WTC11 (cell line): ENCODE data around the gene SYT13. TPM values are rescaled to one million over a fixed set of nuclear protein-coding genes. Genes with fewer than 3 reads are reported as not detected.

Experiments used
- ATAC-seq: fragments of 200-7000 bp; cut with Tn5 transposase; 2 replicates; pipeline ENCODE4 v1.10.0; 2021; ENCODE audit warnings: mild to moderate bottlenecking, moderate library complexity
- CTCF ChIA-PET: fragments of 300-600 bp; sonication (Branson Sonifier 250); formaldehyde crosslinking; loops from one replicate; lab custom pipeline; 2021; ENCODE audit warnings: antibody characterized with exemption; lab: Charles Lee
- POLR2A ChIA-PET: fragments of 350-600 bp; sonication (Branson Sonifier 250); formaldehyde crosslinking; loops from one replicate; lab custom pipeline; 2021; ENCODE audit warnings: antibody characterized with exemption; lab: Charles Lee
- DNase-seq: peaks from one replicate; pipeline ENCODE4 v3.0.0; 2021; ENCODE audit warnings: low spot score
- H3K27ac Mint-ChIP-seq: 2 replicates; pipeline ENCODE4 v1.8.0; 2021; ENCODE audit warnings: mixed read lengths
- H3K27me3 Mint-ChIP-seq: 2 replicates; pipeline ENCODE4 v1.8.0; 2021; ENCODE audit warnings: low read depth, mild to moderate bottlenecking, moderate library complexity, mixed read lengths
- H3K36me3 Mint-ChIP-seq: 2 replicates; pipeline ENCODE4 v1.8.0; 2021; ENCODE audit warnings: mixed read lengths
- H3K4me1 Mint-ChIP-seq: 2 replicates; pipeline ENCODE4 v1.8.0; 2022; ENCODE audit warnings: mixed read lengths
- H3K4me3 Mint-ChIP-seq: 2 replicates; pipeline ENCODE4 v1.8.0; 2021; ENCODE audit warnings: mild to moderate bottlenecking, moderate library complexity, mixed read lengths
- H3K9me3 Mint-ChIP-seq: 2 replicates; pipeline ENCODE4 v1.8.0; 2021; ENCODE audit warnings: mixed read lengths
- ATF1 ChIP-seq: sonication (generic); formaldehyde crosslinking; IDR thresholded peaks from 2 replicates; pipeline ENCODE4 v1.8.1; 2023; ENCODE audit warnings: mild to moderate bottlenecking, moderate library complexity, missing genetic modification reagents
- ATF2 ChIP-seq: sonication (generic); formaldehyde crosslinking; IDR thresholded peaks from 2 replicates; pipeline ENCODE4 v1.8.1; 2022; ENCODE audit warnings: low read depth, missing genetic modification reagents, borderline replicate concordance
- E2F1 ChIP-seq: sonication (generic); formaldehyde crosslinking; IDR thresholded peaks from 2 replicates; pipeline ENCODE4 v1.8.0; 2022; ENCODE audit warnings: mild to moderate bottlenecking, missing genetic modification reagents
- FOXP1 ChIP-seq: sonication (generic); formaldehyde crosslinking; IDR thresholded peaks from 2 replicates; pipeline ENCODE4 v1.8.0; 2022; ENCODE audit warnings: missing genetic modification reagents, mild to moderate bottlenecking, moderate library complexity, borderline replicate concordance
- IRF2 ChIP-seq: sonication (generic); formaldehyde crosslinking; IDR thresholded peaks from 2 replicates; pipeline ENCODE4 v1.8.0; 2022; ENCODE audit warnings: low read depth, missing genetic modification reagents, borderline replicate concordance
- MLX ChIP-seq: sonication (generic); formaldehyde crosslinking; IDR thresholded peaks from 2 replicates; pipeline ENCODE4 v1.8.1; 2023; ENCODE audit warnings: mild to moderate bottlenecking, missing genetic modification reagents, moderate library complexity
- NFYB ChIP-seq: sonication (generic); formaldehyde crosslinking; conservative IDR thresholded peaks from 2 replicates; pipeline ENCODE4 v1.8.0; 2022; ENCODE audit warnings: low read depth, missing genetic modification reagents
- NR3C1 ChIP-seq: sonication (generic); formaldehyde crosslinking; conservative IDR thresholded peaks from 2 replicates; pipeline ENCODE4 v1.8.1; 2023; ENCODE audit warnings: low read depth, mild to moderate bottlenecking, missing genetic modification reagents
- SMAD3 ChIP-seq: sonication (generic); formaldehyde crosslinking; IDR thresholded peaks from 2 replicates; pipeline ENCODE4 v1.8.0; 2022; ENCODE audit warnings: missing genetic modification reagents, mild to moderate bottlenecking, borderline replicate concordance
- SP1 ChIP-seq: sonication (generic); formaldehyde crosslinking; conservative IDR thresholded peaks from 2 replicates; pipeline ENCODE4 v1.8.1; 2022; ENCODE audit warnings: missing genetic modification reagents
- ZNF263 ChIP-seq: sonication (generic); formaldehyde crosslinking; IDR thresholded peaks from 2 replicates; pipeline ENCODE4 v1.8.1; 2022; ENCODE audit warnings: low read depth, mild to moderate bottlenecking, moderate library complexity, missing genetic modification reagents
- ZNF281 ChIP-seq: sonication (generic); formaldehyde crosslinking; IDR thresholded peaks from 2 replicates; pipeline ENCODE4 v1.8.0; 2023; ENCODE audit warnings: mild to moderate bottlenecking, missing genetic modification reagents
- ZNF425 ChIP-seq: fragments of 250-450 bp; sonication (Bioruptor Pico); conservative IDR thresholded peaks from 2 replicates; pipeline ENCODE4 v1.9.0; 2021; ENCODE audit warnings: mild to moderate bottlenecking
- total RNA-seq: library from RNA; stranded (reverse); gene quantifications from 3 replicates; pipeline ENCODE4 v1.2.3, GENCODE V29; 2021

Gene SYT13
- total RNA-seq, 1 experiment from 2014 or later: 10.8 TPM

- no peak overlapping the region for H3K27ac Mint-ChIP-seq
- POLR2A ChIA-PET: no interaction called here
- no peak for DNase-seq
These were observed 26.5 kb downstream of the SYT13 start for GRCh38 chr11:45259592-45259991.

GRCh38 chr11:45258982-45259530 lies 27.1 kb downstream of the SYT13 start:
- Mint-ChIP-seq H3K9me3 (no peaks in the 10 kb centered on the region), H3K4me1 (peaks cover 19% of the 10 kb centered on the region), H3K4me3 (no peak overlapping the region), H3K36me3 (no peaks in the 10 kb centered on the region), H3K27me3 (no peaks in the 10 kb centered on the region), H3K27ac (no peak overlapping the region)
- no peak for TF ChIP-seq MLX (CRISPR knock-in tag)
- ATAC-seq (no peak), DNase-seq (no peak)
- ChIA-PET POLR2A (no interaction called here), CTCF (interaction anchor here (0.6 to 0.7 kb wide), 2 partner anchors 82 to 149 kb away, joined by 3 to 4 read pairs; no protein-coding TSS in a partner anchor)

More at GRCh38 chr11:45259592-45259991, 26.5 kb downstream of the SYT13 start:
- CTCF ChIA-PET: interaction anchor here (0.7 to 1.4 kb wide), 2 partner anchors 149 kb away, joined by 4 read pairs; no protein-coding TSS in a partner anchor
- H3K4me3 Mint-ChIP-seq: no peak overlapping the region
- H3K36me3 Mint-ChIP-seq: no peaks in the 10 kb centered on the region
- ATAC-seq: no peak
- no peaks in the 10 kb centered on the region for H3K9me3 Mint-ChIP-seq
- TF ChIP-seq ZNF425: no peak
- TF ChIP-seq IRF2: no peak
- no peak for TF ChIP-seq FOXP1 (CRISPR knock-in tag)
- TF ChIP-seq ATF1 (CRISPR knock-in tag): no peak
- H3K27me3 Mint-ChIP-seq: peaks cover under 1% of the 10 kb centered on the region; the same call in 1 of the 2 replicates
- peaks cover 19% of the 10 kb centered on the region for H3K4me1 Mint-ChIP-seq

GRCh38 chr11:45254070-45254469 lies 32.1 kb downstream of the SYT13 start:
- CTCF ChIA-PET: interaction anchor here (1.2 to 2.5 kb wide), 5 partner anchors 11 to 143 kb away, joined by 3 to 58 read pairs (median 41); partner anchors contain the start of gene SYT13
- DNase-seq: no peak
- Mint-ChIP-seq H3K4me3 (no peak overlapping the region), H3K9me3 (peaks cover 3% of the 10 kb centered on the region), H3K4me1 (0 out of 2 replicates have a peak, but pooled peaks cover 3% of the 10 kb centered on the region), H3K36me3 (no peaks in the 10 kb centered on the region), H3K27me3 (no peaks in the 10 kb centered on the region; the same call in 1 of the 2 replicates), H3K27ac (no peak overlapping the region)
- TF ChIP-seq SP1 (no peak), ZNF281 (CRISPR knock-in tag) (no peak), NFYB (CRISPR knock-in tag) (no peak), ZNF263 (no peak), SMAD3 (CRISPR knock-in tag) (no peak), ATF2 (no peak), NR3C1 (CRISPR knock-in tag) (no peak), E2F1 (CRISPR knock-in tag) (no peak)
- POLR2A ChIA-PET: no interaction called here
- ATAC-seq: no peak
